HL-60 (cell line): Measurements from ENCODE around the gene RBM43.

Experiments
- DNase-seq, 2 experiments: peaks; one replicate each; pipeline ENCODE4 v3.0.0-alpha.2; 2010 to 2020; ENCODE audit warnings: low read depth in 1 of 2, low spot score in 1 of 2
- H3K27ac ChIP-seq: fragments of 250-450 bp; sonication (Bioruptor Pico); replicated peaks from 2 replicates; pipeline ENCODE4 v1.5.1; 2020; ENCODE audit warnings: mild to moderate bottlenecking, moderate library complexity
- H3K27me3 ChIP-seq: fragments of 250-450 bp; sonication (Bioruptor Pico); 2 replicates; pipeline ENCODE4 v1.5.1; 2021; ENCODE audit warnings: mild to moderate bottlenecking, moderate library complexity; ENCODE audit not compliant: insufficient read depth, poor library complexity, severe bottlenecking
- H3K4me3 ChIP-seq: replicated peaks from 2 replicates; pipeline ENCODE4 v1.5.1; 2011; ENCODE audit warnings: mild to moderate bottlenecking, control low read depth, low read length; ENCODE audit not compliant: insufficient read depth
- CTCF ChIP-seq: IDR thresholded peaks from one replicate; pipeline ENCODE4 v1.5.1; 2011; ENCODE audit warnings: low read length, control low read depth, inconsistent platforms; ENCODE audit not compliant: insufficient read depth
- GABPA ChIP-seq: IDR thresholded peaks from 2 replicates; pipeline ENCODE4 v1.6.1; 2012; ENCODE audit warnings: low read depth
- POLR2AphosphoS5 ChIP-seq: IDR thresholded peaks from 2 replicates; pipeline ENCODE4 v1.6.1; 2012; ENCODE audit warnings: low read depth
- REST ChIP-seq: IDR thresholded peaks from 2 replicates; pipeline ENCODE4 v1.6.1; 2012; ENCODE audit warnings: low read depth; ENCODE audit not compliant: insufficient replicate concordance
- SPI1 ChIP-seq: IDR thresholded peaks from 2 replicates; pipeline ENCODE4 v1.6.1; 2012; ENCODE audit warnings: low read depth, mild to moderate bottlenecking, borderline replicate concordance

Gene RBM43

GRCh38 chr2:151246152-151246551, 15.5 kb downstream of the RBM43 start:
- H3K27me3 ChIP-seq, result no peaks in the 10 kb centered on the region
- TF ChIP-seq SPI1 (no peak), REST (no peak), GABPA (no peak), CTCF (no peak), POLR2AphosphoS5 (no peak)

GRCh38 chr2:151243468-151243867, 18.2 kb downstream of the RBM43 start:
- H3K4me3 ChIP-seq, result no peak overlapping the region
- no peak for DNase-seq
- no peaks in the 10 kb centered on the region for H3K27me3 ChIP-seq
- TF ChIP-seq POLR2AphosphoS5, result no peak
- no peak for TF ChIP-seq CTCF
- no peak for TF ChIP-seq SPI1
- TF ChIP-seq REST, result no peak
- TF ChIP-seq GABPA, result no peak
- H3K27ac ChIP-seq, result no peak overlapping the region

More at GRCh38 chr2:151246152-151246551, 15.5 kb downstream of the RBM43 start:
- Histone ChIP-seq H3K27ac (no peak overlapping the region), H3K4me3 (no peak overlapping the region)
- no peak for DNase-seq

GRCh38 chr2:151241224-151241623, 20.4 kb downstream of the RBM43 start:
- no peak for DNase-seq
- H3K4me3 ChIP-seq, result no peak overlapping the region
- no peaks in the 10 kb centered on the region for H3K27me3 ChIP-seq
- TF ChIP-seq REST, result no peak
- no peak overlapping the region for H3K27ac ChIP-seq

GRCh38 chr2:151240433-151240832, 21.2 kb downstream of the RBM43 start:
- TF ChIP-seq SPI1 (no peak), REST (no peak), POLR2AphosphoS5 (no peak), GABPA (no peak), CTCF (no peak)
- no peak overlapping the region for H3K4me3 ChIP-seq
- H3K27me3 ChIP-seq, result no peaks in the 10 kb centered on the region
- no peak overlapping the region for H3K27ac ChIP-seq
- DNase-seq, result no peak
